LNCaP clone FGC (cell line): Measurements from ENCODE around the gene FHL2.
A peak's percentile ranks its signal among the peaks of the same experiment; 100 is the strongest.

Experiments used
- DNase-seq: peaks from one replicate; pipeline ENCODE4 v3.0.0-alpha.2; 2011; ENCODE audit warnings: low read depth
- H3K4me3 ChIP-seq: 2 replicates; pipeline ENCODE4 v1.5.1; 2011; ENCODE audit warnings: mild to moderate bottlenecking, low read depth, low read length, control low read depth
- CTCF ChIP-seq: IDR thresholded peaks from 2 replicates; pipeline ENCODE4 v1.5.1; 2012; ENCODE audit warnings: mild to moderate bottlenecking; ENCODE audit not compliant: control insufficient read depth, insufficient read depth; ENCODE audit errors: extremely low read depth

FHL2 gene

GRCh38 chr2:105373895-105374401 is 24.9 kb downstream of the FHL2 start:
- no peak overlapping the region for H3K4me3 ChIP-seq
- TF ChIP-seq CTCF: no peak
- DNase-seq: no peak

- H3K4me3 ChIP-seq: no peak overlapping the region
- no peak for DNase-seq
- no peak for TF ChIP-seq CTCF
Measured at GRCh38 chr2:105373344-105373781, 25.5 kb downstream of the FHL2 start.

- no peak for TF ChIP-seq CTCF
- no peak overlapping the region for H3K4me3 ChIP-seq
- no peak for DNase-seq
Measured at GRCh38 chr2:105371810-105372209, 27.0 kb downstream of the FHL2 start.

GRCh38 chr2:105371156-105371555 is 27.7 kb downstream of the FHL2 start:
- no peak overlapping the region for H3K4me3 ChIP-seq
- TF ChIP-seq CTCF: no peak
- DNase-seq: no peak

GRCh38 chr2:105369777-105370690 is 28.8 kb downstream of the FHL2 start:
- DNase-seq: peak; percentile 68
- peak; percentile 98 for TF ChIP-seq CTCF
- no peak overlapping the region for H3K4me3 ChIP-seq

- peak; percentile 22 for DNase-seq
- no peak for TF ChIP-seq CTCF
- H3K4me3 ChIP-seq: no peak overlapping the region
Measured at GRCh38 chr2:105368759-105369408, 30.0 kb downstream of the FHL2 start.
